Measurements from ENCODE around the gene GRIN1. TPM values are rescaled to one million over a fixed set of nuclear protein-coding genes. Genes with fewer than 3 reads are reported as not detected.

The GRIN1 gene
- total RNA-seq, 1 donor from 2014 or later = 0.18 TPM

- Histone ChIP-seq H3K4me2 (ENCODE audit: low read length) (no peak overlapping the region), H3K9ac (ENCODE audit: low read length) (no peak overlapping the region), H4K20me1 (ENCODE audit: insufficient read depth, low read length) (no peaks in the 10 kb centered on the region), H2AFZ (ENCODE audit: low read depth, low read length) (no peak overlapping the region), H3K79me2 (ENCODE audit: insufficient read depth, low read length) (no peaks in the 10 kb centered on the region), H3K4me1 (ENCODE audit: insufficient read depth, low read length) (no peaks in the 10 kb centered on the region), H3K27me3 (ENCODE audit: insufficient read depth, low read length) (peaks cover 43% of the 10 kb centered on the region), H3K36me3 (ENCODE audit: insufficient read depth, low read length) (no peaks in the 10 kb centered on the region), H3K4me3 (ENCODE audit: insufficient read depth, low read depth, low read length) (no peak overlapping the region), H3K27ac (ENCODE audit: low read depth, low read length) (no peak overlapping the region), H3K9me3 (ENCODE audit: insufficient read depth, low read depth, low read length) (no peaks in the 10 kb centered on the region)
- Mint-ChIP-seq H3K9me3 (ENCODE audit: unreplicated experiment) (no peaks in the 10 kb centered on the region), H3K27me3 (ENCODE audit: low read depth, unreplicated experiment) (peaks cover 40% of the 10 kb centered on the region), H3K4me3 (ENCODE audit: unreplicated experiment) (no peak overlapping the region), H3K4me1 (ENCODE audit: low read depth, unreplicated experiment) (no peaks in the 10 kb centered on the region), H3K36me3 (ENCODE audit: low read depth, unreplicated experiment) (no peaks in the 10 kb centered on the region), H3K27ac (ENCODE audit: unreplicated experiment) (no peak overlapping the region)
- DNase-seq (ENCODE audit: low read depth) (no peak), FAIRE-seq (no peak)
- TF ChIP-seq, protein P1, sequence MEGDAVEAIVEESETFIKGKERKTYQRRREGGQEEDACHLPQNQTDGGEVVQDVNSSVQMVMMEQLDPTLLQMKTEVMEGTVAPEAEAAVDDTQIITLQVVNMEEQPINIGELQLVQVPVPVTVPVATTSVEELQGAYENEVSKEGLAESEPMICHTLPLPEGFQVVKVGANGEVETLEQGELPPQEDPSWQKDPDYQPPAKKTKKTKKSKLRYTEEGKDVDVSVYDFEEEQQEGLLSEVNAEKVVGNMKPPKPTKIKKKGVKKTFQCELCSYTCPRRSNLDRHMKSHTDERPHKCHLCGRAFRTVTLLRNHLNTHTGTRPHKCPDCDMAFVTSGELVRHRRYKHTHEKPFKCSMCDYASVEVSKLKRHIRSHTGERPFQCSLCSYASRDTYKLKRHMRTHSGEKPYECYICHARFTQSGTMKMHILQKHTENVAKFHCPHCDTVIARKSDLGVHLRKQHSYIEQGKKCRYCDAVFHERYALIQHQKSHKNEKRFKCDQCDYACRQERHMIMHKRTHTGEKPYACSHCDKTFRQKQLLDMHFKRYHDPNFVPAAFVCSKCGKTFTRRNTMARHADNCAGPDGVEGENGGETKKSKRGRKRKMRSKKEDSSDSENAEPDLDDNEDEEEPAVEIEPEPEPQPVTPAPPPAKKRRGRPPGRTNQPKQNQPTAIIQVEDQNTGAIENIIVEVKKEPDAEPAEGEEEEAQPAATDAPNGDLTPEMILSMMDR (IDR thresholded peaks at IDR 0.05; ENCODE audit: insufficient read depth, low read depth, low read length) = no peak
- peak; percentile 58 for TF ChIP-seq EZH2 (IDR thresholded peaks at IDR 0.05; ENCODE audit: insufficient read depth, low read length)
These were observed 29.0 kb downstream of the GRIN1 start for GRCh38 chr9:137167747-137168572.

- H3K9ac ChIP-seq (ENCODE audit: low read length) = no peak overlapping the region
- H3K4me1 ChIP-seq (ENCODE audit: insufficient read depth, low read length) = no peaks in the 10 kb centered on the region
- Mint-ChIP-seq H3K4me3 (ENCODE audit: unreplicated experiment) (no peak overlapping the region), H3K27ac (ENCODE audit: unreplicated experiment) (no peak overlapping the region), H3K4me1 (ENCODE audit: low read depth, unreplicated experiment) (no peaks in the 10 kb centered on the region), H3K36me3 (ENCODE audit: low read depth, unreplicated experiment) (no peaks in the 10 kb centered on the region), H3K27me3 (ENCODE audit: low read depth, unreplicated experiment) (peaks cover 35% of the 10 kb centered on the region), H3K9me3 (ENCODE audit: unreplicated experiment) (no peaks in the 10 kb centered on the region)
- H3K4me2 ChIP-seq (ENCODE audit: low read length) = peak overlapping the region; percentile 65
- no peaks in the 10 kb centered on the region for H4K20me1 ChIP-seq (ENCODE audit: insufficient read depth, low read length)
- FAIRE-seq (no peak), DNase-seq (ENCODE audit: low read depth) (no peak)
- no peaks in the 10 kb centered on the region for H3K9me3 ChIP-seq (ENCODE audit: insufficient read depth, low read depth, low read length)
- no peak overlapping the region for H2AFZ ChIP-seq (ENCODE audit: low read depth, low read length)
- no peak overlapping the region for H3K4me3 ChIP-seq (ENCODE audit: insufficient read depth, low read depth, low read length)
- peaks cover 39% of the 10 kb centered on the region for H3K27me3 ChIP-seq (ENCODE audit: insufficient read depth, low read length)
- no peak overlapping the region for H3K27ac ChIP-seq (ENCODE audit: low read depth, low read length)
- no peaks in the 10 kb centered on the region for H3K36me3 ChIP-seq (ENCODE audit: insufficient read depth, low read length)
- TF ChIP-seq, protein P1 (IDR thresholded peaks at IDR 0.05; ENCODE audit: insufficient read depth, low read depth, low read length) = no peak
- TF ChIP-seq EZH2 (IDR thresholded peaks at IDR 0.05; ENCODE audit: insufficient read depth, low read length) = peak; percentile 7
- H3K79me2 ChIP-seq (ENCODE audit: insufficient read depth, low read length) = no peaks in the 10 kb centered on the region
These were observed 29.6 kb downstream of the GRIN1 start for GRCh38 chr9:137168573-137168903.

Measured in astrocyte (in vitro differentiated cells and primary cell).